HG03354 (cell line): ENCODE measurements around the gene ASCC1.
"Not testable (repeated sequence)": the region's sequence is repeated elsewhere in the genome, so short reads cannot be mapped to it uniquely, and the experiment has no call there.

Experiments used
- ATAC-seq: cut with Tn5 transposase; IDR thresholded peaks from one replicate; pipeline ENCODE4 v1.9.1; 2021; ENCODE audit warnings: mild to moderate bottlenecking; ENCODE audit not compliant: unreplicated experiment, poor library complexity, severe bottlenecking

Gene ASCC1

GRCh38 chr10:72224191-72224590 lies 8.1 kb upstream of the ASCC1 start:
- not testable (repeated sequence) for ATAC-seq

GRCh38 chr10:72223743-72224101 lies 7.6 kb upstream of the ASCC1 start:
- no peak for ATAC-seq

GRCh38 chr10:72221278-72221677 lies 5.2 kb upstream of the ASCC1 start:
- ATAC-seq, result no peak

- ATAC-seq, result no peak
Observed at GRCh38 chr10:72220637-72221036, 4.6 kb upstream of the ASCC1 start.

GRCh38 chr10:72219235-72219814 lies 3.2 kb upstream of the ASCC1 start:
- ATAC-seq, result no peak

GRCh38 chr10:72218726-72219125 lies 2.6 kb upstream of the ASCC1 start:
- no peak for ATAC-seq

- ATAC-seq, result no peak
Observed at GRCh38 chr10:72218325-72218724, 2.2 kb upstream of the ASCC1 start.

- ATAC-seq, result not testable (repeated sequence)
Observed at GRCh38 chr10:72211832-72212231, 4.2 kb downstream of the ASCC1 start.

GRCh38 chr10:72211381-72211780 lies 4.7 kb downstream of the ASCC1 start:
- not testable (repeated sequence) for ATAC-seq

- not testable (repeated sequence) for ATAC-seq
Observed at GRCh38 chr10:72208526-72208925, 7.5 kb downstream of the ASCC1 start.

- no peak for ATAC-seq
Observed at GRCh38 chr10:72206511-72207229, 9.4 kb downstream of the ASCC1 start.

- no peak for ATAC-seq
Observed at GRCh38 chr10:72204724-72205123, 11.4 kb downstream of the ASCC1 start.

- ATAC-seq, result no peak
Observed at GRCh38 chr10:72204296-72204695, 11.8 kb downstream of the ASCC1 start.

GRCh38 chr10:72201293-72201692 lies 14.8 kb downstream of the ASCC1 start:
- ATAC-seq, result no peak

- no peak for ATAC-seq
Observed at GRCh38 chr10:72200883-72201282, 15.2 kb downstream of the ASCC1 start.

- ATAC-seq, result no peak
Observed at GRCh38 chr10:72194949-72195348, 21.1 kb downstream of the ASCC1 start.

GRCh38 chr10:72186982-72187330 lies 29.1 kb downstream of the ASCC1 start:
- no peak for ATAC-seq

- no peak for ATAC-seq
Observed at GRCh38 chr10:72186258-72186981, 29.7 kb downstream of the ASCC1 start.

- no peak for ATAC-seq
Observed at GRCh38 chr10:72184156-72184555, 31.9 kb downstream of the ASCC1 start.

- ATAC-seq, result no peak
Observed at GRCh38 chr10:72177454-72177853, 38.6 kb downstream of the ASCC1 start.

GRCh38 chr10:72176701-72177100 lies 39.4 kb downstream of the ASCC1 start:
- ATAC-seq, result no peak
